ENCODE results near the gene NRXN3. TPM values are rescaled to one million over a fixed set of nuclear protein-coding genes. Genes with fewer than 3 reads are reported as not detected.

The NRXN3 gene
- total RNA-seq, 2 experiments from 2014 or later = not detected

GRCh38 chr14:79496701-79497100 is 1326.5 kb downstream of the NRXN3 start:
- ChIA-PET POLR2A (no interaction called here), CTCF (ENCODE audit: unreplicated experiment) (no interaction called here)
- Histone ChIP-seq H2AFZ (ENCODE audit: low read length) (no peak overlapping the region), H3K27ac (ENCODE audit: low read depth, low read length, poor library complexity, severe bottlenecking) (no peak overlapping the region), H4K20me1 (ENCODE audit: insufficient read depth, low read length) (no peaks in the 10 kb centered on the region), H3K79me2 (ENCODE audit: insufficient read depth, low read depth, low read length) (no peaks in the 10 kb centered on the region), H3K4me3 (ENCODE audit: low read depth, low read length, poor library complexity, severe bottlenecking) (no peak overlapping the region), H3K36me3 (ENCODE audit: insufficient read depth, low read length) (no peaks in the 10 kb centered on the region), H3K4me2 (ENCODE audit: low read length) (no peak overlapping the region), H3K4me1 (ENCODE audit: insufficient read depth, low read length, poor library complexity, severe bottlenecking) (no peaks in the 10 kb centered on the region), H3K9me2 (ENCODE audit: insufficient read depth, low read length) (no peaks in the 10 kb centered on the region), H3K9me3 (ENCODE audit: low read length) (no peaks in the 10 kb centered on the region)
- TF ChIP-seq EZH2phosphoT487 (IDR thresholded peaks at IDR 0.05; ENCODE audit: borderline replicate concordance, low read depth, low read length) (no peak), CTCF (conservative IDR thresholded peaks at IDR 0.05; ENCODE audit: low read length) (no peak)
- BruUV-seq (replicated peaks) = no TSS peak
- intact Hi-C loops (cut with micrococcal nuclease; ENCODE audit: unreplicated experiment) = no loop called here
- DNase-seq (ENCODE audit: low spot score) = no peak

GRCh38 chr14:79500489-79500888 is 1330.3 kb downstream of the NRXN3 start:
- no peaks in the 10 kb centered on the region for H3K9me2 ChIP-seq (ENCODE audit: insufficient read depth, low read length)
- POLR2A ChIA-PET = no interaction called here
- no peak overlapping the region for H2AFZ ChIP-seq (ENCODE audit: low read length)
- no peaks in the 10 kb centered on the region for H3K36me3 ChIP-seq (ENCODE audit: insufficient read depth, low read length)
- H3K9me3 ChIP-seq (ENCODE audit: low read length) = no peaks in the 10 kb centered on the region
- no peak overlapping the region for H3K4me3 ChIP-seq (ENCODE audit: low read depth, low read length, poor library complexity, severe bottlenecking)
- H3K4me1 ChIP-seq (ENCODE audit: insufficient read depth, low read length, poor library complexity, severe bottlenecking) = no peaks in the 10 kb centered on the region
- DNase-seq (ENCODE audit: low spot score) = no peak
- CTCF ChIA-PET (ENCODE audit: unreplicated experiment) = no interaction called here
- intact Hi-C loops (cut with micrococcal nuclease; ENCODE audit: unreplicated experiment) = no loop called here
- no peak overlapping the region for H3K4me2 ChIP-seq (ENCODE audit: low read length)
- BruUV-seq (replicated peaks) = no TSS peak
- H3K27ac ChIP-seq (ENCODE audit: low read depth, low read length, poor library complexity, severe bottlenecking) = no peak overlapping the region
- H4K20me1 ChIP-seq (ENCODE audit: insufficient read depth, low read length) = no peaks in the 10 kb centered on the region
- TF ChIP-seq EZH2phosphoT487 (IDR thresholded peaks at IDR 0.05; ENCODE audit: borderline replicate concordance, low read depth, low read length) = no peak
- no peak for TF ChIP-seq CTCF (conservative IDR thresholded peaks at IDR 0.05; ENCODE audit: low read length)
- H3K79me2 ChIP-seq (ENCODE audit: insufficient read depth, low read depth, low read length) = no peaks in the 10 kb centered on the region

GRCh38 chr14:79502136-79502750 is 1332.1 kb downstream of the NRXN3 start:
- H3K4me2 ChIP-seq (ENCODE audit: low read length) = no peak overlapping the region
- BruUV-seq (replicated peaks) = no TSS peak
- no peak for DNase-seq (ENCODE audit: low spot score)
- H3K4me3 ChIP-seq (ENCODE audit: low read depth, low read length, poor library complexity, severe bottlenecking) = no peak overlapping the region
- TF ChIP-seq CTCF (conservative IDR thresholded peaks at IDR 0.05; ENCODE audit: low read length) = no peak
- no peak for TF ChIP-seq EZH2phosphoT487 (IDR thresholded peaks at IDR 0.05; ENCODE audit: borderline replicate concordance, low read depth, low read length)
- intact Hi-C loops (cut with micrococcal nuclease; ENCODE audit: unreplicated experiment) = no loop called here
- H3K4me1 ChIP-seq (ENCODE audit: insufficient read depth, low read length, poor library complexity, severe bottlenecking) = no peaks in the 10 kb centered on the region
- H3K9me2 ChIP-seq (ENCODE audit: insufficient read depth, low read length) = no peaks in the 10 kb centered on the region
- ChIA-PET POLR2A (interaction anchor here (0.8 kb wide), 1 partner anchor 211 kb away, joined by 3 read pairs; no protein-coding TSS in a partner anchor), CTCF (ENCODE audit: unreplicated experiment) (no interaction called here)
- no peaks in the 10 kb centered on the region for H4K20me1 ChIP-seq (ENCODE audit: insufficient read depth, low read length)
- H3K79me2 ChIP-seq (ENCODE audit: insufficient read depth, low read depth, low read length) = no peaks in the 10 kb centered on the region
- H3K27ac ChIP-seq (ENCODE audit: low read depth, low read length, poor library complexity, severe bottlenecking) = no peak overlapping the region
- H3K9me3 ChIP-seq (ENCODE audit: low read length) = no peaks in the 10 kb centered on the region
- no peak overlapping the region for H2AFZ ChIP-seq (ENCODE audit: low read length)
- H3K36me3 ChIP-seq (ENCODE audit: insufficient read depth, low read length) = no peaks in the 10 kb centered on the region
